K562 treated with DMSO at 1 percent for 48 hours (cell line): Measurements from ENCODE around the gene WFDC10B. TPM values are rescaled to one million over a fixed set of nuclear protein-coding genes. Genes with fewer than 3 reads are reported as not detected.

Experiments used
- total RNA-seq: library from RNA; unstranded; fragments of 300-600 nt; gene quantifications from 2 replicates; pipeline ENCODE4 v1.2.3, GENCODE V29; 2022; ENCODE audit warnings: low replicate concordance; ENCODE audit errors: extremely low read depth

Gene WFDC10B
- not detected in 2 replicates for total RNA-seq

GRCh38 chr20:45704969-45705637 lies at the start of gene WFDC10B:
Gene WFDC10B (minus strand): TSS chr20:45705019. CDS start chr20:45685992, 19,027 bp downstream.

GRCh38 chr20:45722047-45722446 lies 17.2 kb upstream of the WFDC10B start, which contains the start of gene SPINT4:
Gene SPINT4 (plus strand): TSS chr20:45722347. CDS start chr20:45722368, 21 bp downstream.

GRCh38 chr20:45701873-45702272 lies 2.9 kb downstream of the WFDC10B start, which contains the start of gene WFDC13:
Gene WFDC13 (plus strand): TSS chr20:45702038. CDS start chr20:45702124, 86 bp downstream.

GRCh38 chr20:45670139-45670538 lies 34.7 kb downstream of the WFDC10B start, which contains the start of gene WFDC11:
Gene WFDC11 (minus strand): TSS chr20:45670239. CDS start chr20:45650600, 19,639 bp downstream.

Other genes starting within 250 kb of the WFDC10B start
- not detected in 2 replicates for gene WFDC2, start 235.3 kb downstream of the WFDC10B start, total RNA-seq
- gene SPINT3, start 189.4 kb downstream of the WFDC10B start, total RNA-seq, result not detected in 2 replicates
- not detected in 2 replicates for gene WFDC6, start 165.5 kb downstream of the WFDC10B start, total RNA-seq
- gene EPPIN, start 157.6 kb downstream of the WFDC10B start, total RNA-seq, result not detected in 2 replicates
- gene WFDC8, start 125.7 kb downstream of the WFDC10B start, total RNA-seq, result not detected in 2 replicates
- not detected in 2 replicates for gene WFDC10A, start 75.3 kb downstream of the WFDC10B start, total RNA-seq
- not detected in 2 replicates for gene WFDC9, start 73.7 kb downstream of the WFDC10B start, total RNA-seq
- gene WFDC11, start 34.8 kb downstream of the WFDC10B start, total RNA-seq, result not detected in 2 replicates
- not detected in 2 replicates for gene WFDC13, start 3.0 kb downstream of the WFDC10B start, total RNA-seq
- not detected in 2 replicates for gene SPINT4, start 17.3 kb upstream of the WFDC10B start, total RNA-seq
- not detected in 2 replicates for gene WFDC3, start 86.9 kb upstream of the WFDC10B start, total RNA-seq
- not detected in 2 replicates for gene DNTTIP1, start 86.9 kb upstream of the WFDC10B start, total RNA-seq
- not detected in 2 replicates for gene UBE2C, start 107.6 kb upstream of the WFDC10B start, total RNA-seq
- gene TNNC2, start 122.3 kb upstream of the WFDC10B start, total RNA-seq, result not detected in 2 replicates
- gene SNX21, start 128.8 kb upstream of the WFDC10B start, total RNA-seq, result not detected in 2 replicates
- gene ACOT8, start 152.4 kb upstream of the WFDC10B start, total RNA-seq, result not detected in 2 replicates
- not detected in 2 replicates for gene ZSWIM3, start 152.6 kb upstream of the WFDC10B start, total RNA-seq
- gene ZSWIM1, start 176.2 kb upstream of the WFDC10B start, total RNA-seq, result not detected in 2 replicates
- gene SPATA25, start 182.6 kb upstream of the WFDC10B start, total RNA-seq, result not detected in 2 replicates
- gene NEURL2, start 186.2 kb upstream of the WFDC10B start, total RNA-seq, result not detected in 2 replicates
- gene CTSA, start 186.3 kb upstream of the WFDC10B start, total RNA-seq, result not detected in 2 replicates
- not detected in 2 replicates for gene PLTP, start 207.1 kb upstream of the WFDC10B start, total RNA-seq
- not detected in 2 replicates for gene PCIF1, start 229.7 kb upstream of the WFDC10B start, total RNA-seq